ENCODE measurements around the gene HDC.

- TF ChIP-seq POLR2A (IDR thresholded peaks at IDR 0.05; ENCODE audit: low read length): peak; percentile 22
- no peak for TF ChIP-seq GATA1 (IDR thresholded peaks at IDR 0.05; ENCODE audit: low read depth, low read length)
These were observed 4.5 kb downstream of the HDC start for GRCh38 chr15:50260969-50261496.

Data from erythroblast (primary cell).